ENCODE data around the gene HP1BP3.
"Not testable (repeated sequence)": the region's sequence is repeated elsewhere in the genome, so short reads cannot be mapped to it uniquely, and the experiment has no call there.

Gene HP1BP3

DNA sequence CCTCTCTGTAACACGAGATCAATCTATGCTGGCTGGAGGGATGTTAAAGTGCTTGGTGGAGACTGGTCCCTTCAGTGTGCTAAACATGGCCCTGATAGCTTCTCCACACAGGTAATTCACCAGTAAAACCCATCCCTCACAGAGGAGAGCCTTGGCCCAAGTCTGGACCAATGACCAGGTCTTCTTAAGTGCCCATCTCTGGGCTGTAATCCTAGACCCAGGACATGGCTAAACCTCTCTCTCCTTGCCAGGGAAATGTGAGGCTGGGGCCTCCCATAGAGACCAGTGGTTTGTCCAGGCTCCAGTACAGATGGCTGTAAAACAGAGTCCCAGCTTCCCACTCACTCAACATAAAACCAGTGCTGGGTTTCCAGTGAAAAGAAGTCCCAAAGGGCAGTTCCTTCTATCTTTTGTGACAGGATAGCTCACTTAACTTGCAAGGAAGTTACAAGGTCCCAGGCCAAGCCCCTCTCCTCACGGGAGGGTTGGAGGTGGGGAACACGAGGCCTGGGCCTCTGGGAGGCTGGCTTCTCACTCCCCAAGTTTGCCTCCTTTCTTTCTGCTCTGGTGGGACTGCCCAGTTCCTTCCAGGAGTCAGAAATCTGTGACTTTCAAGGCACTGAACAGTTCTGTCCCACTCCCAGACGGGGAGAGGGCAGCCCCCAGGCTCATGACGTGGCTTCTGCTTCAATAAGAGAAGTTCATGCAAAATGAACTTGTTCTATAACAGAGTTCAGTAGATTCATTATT is 67.1 kb downstream of the HP1BP3 start:
- Histone ChIP-seq H3K9me3 (ENCODE audit: insufficient read depth, low read length) (no peaks in the 10 kb centered on the region), H3K27ac (ENCODE audit: low read length) (no peak overlapping the region), H3K4me1 (ENCODE audit: low read length) (no peaks in the 10 kb centered on the region), H3K4me2 (ENCODE audit: low read length) (no peak overlapping the region), H3K4me3 (ENCODE audit: low read length) (no peak overlapping the region), H3K27me3 (ENCODE audit: low read depth, low read length) (no peaks in the 10 kb centered on the region), H4K20me1 (ENCODE audit: insufficient read depth, low read length) (no peaks in the 10 kb centered on the region), H2AFZ (ENCODE audit: low read depth, low read length) (no peak overlapping the region), H3K36me3 (replicated peaks; ENCODE audit: low read depth, low read length) (no peaks in the 10 kb centered on the region), H3K9ac (ENCODE audit: low read length) (no peak overlapping the region), H3K79me2 (ENCODE audit: low read length) (no peaks in the 10 kb centered on the region)
- TF ChIP-seq, protein P1, sequence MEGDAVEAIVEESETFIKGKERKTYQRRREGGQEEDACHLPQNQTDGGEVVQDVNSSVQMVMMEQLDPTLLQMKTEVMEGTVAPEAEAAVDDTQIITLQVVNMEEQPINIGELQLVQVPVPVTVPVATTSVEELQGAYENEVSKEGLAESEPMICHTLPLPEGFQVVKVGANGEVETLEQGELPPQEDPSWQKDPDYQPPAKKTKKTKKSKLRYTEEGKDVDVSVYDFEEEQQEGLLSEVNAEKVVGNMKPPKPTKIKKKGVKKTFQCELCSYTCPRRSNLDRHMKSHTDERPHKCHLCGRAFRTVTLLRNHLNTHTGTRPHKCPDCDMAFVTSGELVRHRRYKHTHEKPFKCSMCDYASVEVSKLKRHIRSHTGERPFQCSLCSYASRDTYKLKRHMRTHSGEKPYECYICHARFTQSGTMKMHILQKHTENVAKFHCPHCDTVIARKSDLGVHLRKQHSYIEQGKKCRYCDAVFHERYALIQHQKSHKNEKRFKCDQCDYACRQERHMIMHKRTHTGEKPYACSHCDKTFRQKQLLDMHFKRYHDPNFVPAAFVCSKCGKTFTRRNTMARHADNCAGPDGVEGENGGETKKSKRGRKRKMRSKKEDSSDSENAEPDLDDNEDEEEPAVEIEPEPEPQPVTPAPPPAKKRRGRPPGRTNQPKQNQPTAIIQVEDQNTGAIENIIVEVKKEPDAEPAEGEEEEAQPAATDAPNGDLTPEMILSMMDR (IDR thresholded peaks at IDR 0.05; ENCODE audit: low read depth, low read length), result no peak
- TF ChIP-seq EZH2phosphoT487 (IDR thresholded peaks at IDR 0.05; ENCODE audit: low read depth), result no peak

DNA sequence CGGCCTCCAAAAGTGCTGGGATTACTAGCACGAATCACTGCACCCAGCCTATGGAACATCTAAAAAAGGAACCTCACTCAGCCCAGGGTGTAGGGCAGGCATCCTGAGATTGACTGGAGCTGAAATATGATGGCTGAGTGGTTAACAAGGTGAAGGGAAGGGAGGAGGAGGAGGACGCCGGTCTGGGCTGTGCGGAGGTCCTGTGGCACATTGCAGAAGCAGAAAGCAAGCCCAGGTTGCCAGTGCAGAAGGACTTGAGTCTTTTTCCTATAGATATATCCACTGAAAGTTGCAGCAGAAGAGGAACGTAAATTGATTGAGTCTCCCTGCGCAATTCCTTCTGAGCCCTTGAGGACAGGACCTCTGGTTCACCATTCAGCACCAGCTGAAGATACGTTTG is 67.8 kb downstream of the HP1BP3 start:
- no peaks in the 10 kb centered on the region for H3K9me3 ChIP-seq (ENCODE audit: insufficient read depth, low read length)
- no peaks in the 10 kb centered on the region for H3K4me1 ChIP-seq (ENCODE audit: low read length)
- H3K27me3 ChIP-seq (ENCODE audit: low read depth, low read length), result no peaks in the 10 kb centered on the region
- H3K4me3 ChIP-seq (ENCODE audit: low read length), result no peak overlapping the region
- no peak overlapping the region for H2AFZ ChIP-seq (ENCODE audit: low read depth, low read length)
- no peak for TF ChIP-seq EZH2phosphoT487 (IDR thresholded peaks at IDR 0.05; ENCODE audit: low read depth)
- TF ChIP-seq, protein P1 (IDR thresholded peaks at IDR 0.05; ENCODE audit: low read depth, low read length), result no peak
- H3K79me2 ChIP-seq (ENCODE audit: low read length), result no peaks in the 10 kb centered on the region
- no peaks in the 10 kb centered on the region for H4K20me1 ChIP-seq (ENCODE audit: insufficient read depth, low read length)
- H3K9ac ChIP-seq (ENCODE audit: low read length), result no peak overlapping the region
- H3K36me3 ChIP-seq (replicated peaks; ENCODE audit: low read depth, low read length), result no peaks in the 10 kb centered on the region
- H3K4me2 ChIP-seq (ENCODE audit: low read length), result no peak overlapping the region
- no peak overlapping the region for H3K27ac ChIP-seq (ENCODE audit: low read length)

DNA sequence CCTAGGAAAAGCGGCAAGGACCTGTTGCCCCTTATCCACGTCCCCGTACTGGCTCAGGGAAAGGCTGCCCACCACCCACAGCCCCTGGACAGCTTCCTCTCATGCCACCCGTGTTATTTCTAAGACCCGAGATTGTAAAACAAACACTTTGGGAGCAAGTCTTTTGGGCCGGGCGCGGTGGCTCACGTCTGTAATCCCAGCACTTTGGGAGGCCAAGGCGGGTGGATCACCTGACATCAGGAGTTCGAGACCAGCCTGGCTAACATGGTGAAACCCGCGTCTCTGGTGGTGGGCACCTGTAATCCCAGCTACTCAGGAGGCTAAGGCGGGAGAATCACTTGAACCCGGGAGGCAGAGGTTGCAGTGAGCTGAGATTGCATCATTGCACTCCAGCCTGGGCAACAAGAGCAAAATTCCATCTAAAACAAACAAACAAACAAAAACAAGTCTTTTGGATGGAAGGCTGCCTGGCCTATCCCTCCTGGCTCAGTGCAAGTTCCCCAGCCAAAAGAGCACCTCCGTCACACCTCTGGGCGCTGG is 68.7 kb downstream of the HP1BP3 start:
- not testable (repeated sequence) for H2AFZ ChIP-seq (ENCODE audit: low read depth, low read length); H3K9me3 ChIP-seq (ENCODE audit: insufficient read depth, low read length); H3K27me3 ChIP-seq (ENCODE audit: low read depth, low read length); H3K27ac ChIP-seq (ENCODE audit: low read length); H3K4me1 ChIP-seq (ENCODE audit: low read length); H3K9ac ChIP-seq (ENCODE audit: low read length); H3K79me2 ChIP-seq (ENCODE audit: low read length); H4K20me1 ChIP-seq (ENCODE audit: insufficient read depth, low read length); H3K36me3 ChIP-seq (replicated peaks; ENCODE audit: low read depth, low read length); H3K4me2 ChIP-seq (ENCODE audit: low read length)
- H3K4me3 ChIP-seq (ENCODE audit: low read length), result 0 out of 2 replicates have a peak overlapping the region, but pooled peaks have one; percentile 13

DNA sequence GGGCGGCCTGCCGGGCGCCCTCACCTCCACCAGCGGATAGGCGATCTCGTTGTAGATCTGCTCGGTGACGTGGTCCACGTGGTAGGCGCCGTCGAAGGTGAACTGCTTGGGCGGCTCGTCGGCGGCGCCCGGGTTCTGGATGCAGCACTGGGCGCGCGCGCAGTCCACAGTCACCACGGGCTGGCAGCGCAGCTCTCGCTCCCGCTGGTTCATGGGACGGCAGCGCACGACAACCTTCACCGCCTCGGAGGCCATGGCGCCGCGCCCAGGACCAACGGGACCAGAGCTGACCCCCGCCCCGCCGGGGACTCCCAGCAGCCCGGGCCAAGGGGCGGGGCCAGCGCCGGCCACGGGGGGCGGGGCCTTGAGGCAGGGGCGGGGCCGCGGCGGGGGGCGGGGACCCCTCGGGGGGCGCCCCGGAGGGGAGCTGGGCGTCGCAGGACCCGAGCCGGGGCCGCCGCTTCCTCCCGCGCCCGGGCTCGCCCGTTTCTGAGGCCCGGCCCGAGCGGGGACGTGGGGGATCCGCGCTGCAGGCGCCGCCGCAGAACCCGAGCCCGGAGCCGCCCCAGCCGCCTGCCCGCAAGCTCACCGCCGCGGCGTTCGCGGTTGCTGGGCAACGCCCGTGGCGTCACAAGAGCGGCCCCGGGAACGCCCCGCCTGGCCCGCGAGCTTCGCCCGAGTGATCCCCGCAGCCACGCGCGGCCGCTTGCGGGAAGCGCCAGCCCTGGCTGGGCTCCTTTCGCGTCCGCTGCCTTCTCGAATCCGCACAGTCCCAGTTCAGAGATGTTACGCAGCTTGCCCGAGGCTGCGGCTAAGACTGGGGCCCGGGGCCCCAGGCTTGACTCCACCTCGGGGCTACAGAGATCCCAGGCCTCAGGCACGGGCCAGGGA is 69.4 kb downstream of the HP1BP3 start, which contains the start of gene KIF17:
Gene KIF17, minus strand, starts transcription at position 556 of the 891 bp plus-strand sequence. Its CDS starts 301 bp downstream, at position 255.
- H3K4me3 ChIP-seq (ENCODE audit: low read length), result 0 out of 2 replicates have a peak within 1 kb of the TSS, but pooled peaks have one; percentile 13
- TF ChIP-seq, protein P1 (IDR thresholded peaks at IDR 0.05; ENCODE audit: low read depth, low read length), result no peak
- TF ChIP-seq EZH2phosphoT487 (IDR thresholded peaks at IDR 0.05; ENCODE audit: low read depth), result no peak
- no peak within 1 kb of the TSS for H3K9ac ChIP-seq (ENCODE audit: low read length)

More for the DNA sequence above, 69.4 kb downstream of the HP1BP3 start, which contains the start of gene KIF17:
- Histone ChIP-seq H4K20me1 (ENCODE audit: insufficient read depth, low read length) (no peaks in the 10 kb centered on the region), H3K4me1 (ENCODE audit: low read length) (no peaks in the 10 kb centered on the region), H2AFZ (ENCODE audit: low read depth, low read length) (no peak within 1 kb of the TSS), H3K27ac (ENCODE audit: low read length) (no peak within 1 kb of the TSS), H3K9me3 (ENCODE audit: insufficient read depth, low read length) (no peaks in the 10 kb centered on the region), H3K36me3 (replicated peaks; ENCODE audit: low read depth, low read length) (no peaks in the 10 kb centered on the region), H3K4me2 (ENCODE audit: low read length) (peak within 1 kb of the TSS; percentile 17; the same call in 1 of the 2 replicates), H3K27me3 (ENCODE audit: low read depth, low read length) (no peaks in the 10 kb centered on the region), H3K79me2 (ENCODE audit: low read length) (no peaks in the 10 kb centered on the region)
